ENCODE results near the gene HOXB9. TPM values are rescaled to one million over a fixed set of nuclear protein-coding genes. Genes with fewer than 3 reads are reported as not detected.

HOXB9 gene
- total RNA-seq, 3 donors from 2014 or later (not counting 1 experiment from before 2014, with no cell fraction given): 0.12 to 1.0 (median 0.18) TPM

GRCh38 chr17:48615047-48615962, 10.9 kb downstream of the HOXB9 start, which contains the start of gene HOXB8:
Gene HOXB8, minus strand, starts transcription at chr17:48615292. Its CDS starts 588 bp downstream, at chr17:48614704.
- DNase-seq: no peak
- intact Hi-C loops (cut with micrococcal nuclease): loop anchor here (5.0 to 10.0 kb wide), 2 partner anchors 139 to 463 kb away; no protein-coding TSS in a partner anchor

GRCh38 chr17:48613862-48614694, 12.1 kb downstream of the HOXB9 start:
- Histone ChIP-seq H3K27ac (ENCODE audit: low read length) (no peak overlapping the region), H3K27me3 (ENCODE audit: control insufficient read depth, insufficient read depth, low read length) (peaks cover 74% of the 10 kb centered on the region), H3K36me3 (ENCODE audit: control insufficient read depth, insufficient read depth, low read length) (no peaks in the 10 kb centered on the region), H3K9me3 (ENCODE audit: control insufficient read depth, insufficient read depth, low read length) (no peaks in the 10 kb centered on the region), H3K4me3 (ENCODE audit: low read length) (no peak overlapping the region), H3K4me1 (ENCODE audit: control insufficient read depth, insufficient read depth, low read length) (peaks cover 68% of the 10 kb centered on the region)
- WGBS (ENCODE audit: insufficient coverage): 2% methylated on average over 54 of the region's 55 CpGs
- ATAC-seq (peak in 1 of 3 donors; percentile 7), DNase-seq (peak in 1 of 2 donors; percentile 68)
- Mint-ChIP-seq H3K9me3 (no peaks in the 10 kb centered on the region), H3K27me3 (ENCODE audit: low read depth in 2 of 2) (peaks cover 56 to 57% of the 10 kb centered on the region in 2 donors), H3K4me3 (peak overlapping the region; percentile 87), H3K27ac (peak overlapping the region; percentile 54 to 78), H3K4me1 (peaks cover 57 to 63% of the 10 kb centered on the region in 2 donors), H3K36me3 (peaks cover 7% of the 10 kb centered on the region)
- no peak for TF ChIP-seq CTCF (IDR thresholded peaks at IDR 0.05)
- intact Hi-C loops (cut with micrococcal nuclease): loop anchor here (2.0 to 10.0 kb wide), 3 partner anchors 17 to 141 kb away; partner anchors contain the start of genes PRAC1 and PRAC2

More at GRCh38 chr17:48615047-48615962, 10.9 kb downstream of the HOXB9 start, which contains the start of gene HOXB8:
- H3K4me1 ChIP-seq (ENCODE audit: control insufficient read depth, insufficient read depth, low read length): peaks cover 62% of the 10 kb centered on the region
- H3K36me3 ChIP-seq (ENCODE audit: control insufficient read depth, insufficient read depth, low read length): no peaks in the 10 kb centered on the region
- TF ChIP-seq CTCF (IDR thresholded peaks at IDR 0.05): no peak
- peaks cover 65 to 67% of the 10 kb centered on the region in 2 donors for H3K27me3 Mint-ChIP-seq (ENCODE audit: low read depth in 2 of 2)
- peak within 1 kb of the TSS; percentile 56 for H3K4me3 Mint-ChIP-seq
- H3K4me1 Mint-ChIP-seq: peaks cover 57 to 69% of the 10 kb centered on the region in 2 donors
- H3K9me3 ChIP-seq (ENCODE audit: control insufficient read depth, insufficient read depth, low read length): no peaks in the 10 kb centered on the region
- no peak within 1 kb of the TSS for H3K4me3 ChIP-seq (ENCODE audit: low read length)
- no peak for ATAC-seq
- no peak within 1 kb of the TSS for H3K27ac ChIP-seq (ENCODE audit: low read length)
- H3K9me3 Mint-ChIP-seq: no peaks in the 10 kb centered on the region
- H3K27ac Mint-ChIP-seq: peak within 1 kb of the TSS; percentile 4 to 78
- peaks cover 7% of the 10 kb centered on the region for H3K36me3 Mint-ChIP-seq
- H3K27me3 ChIP-seq (ENCODE audit: control insufficient read depth, insufficient read depth, low read length): peaks cover 73% of the 10 kb centered on the region
- 26% methylated on average over 29 of the region's 41 CpGs for WGBS (ENCODE audit: insufficient coverage)

- no peak overlapping the region for H3K27ac ChIP-seq (ENCODE audit: low read length)
- peaks cover 49 to 53% of the 10 kb centered on the region in 2 donors for H3K4me1 Mint-ChIP-seq
- WGBS (ENCODE audit: insufficient coverage): 2% methylated on average over 62 of the region's 67 CpGs
- peaks cover 7% of the 10 kb centered on the region for H3K36me3 Mint-ChIP-seq
- peaks cover 54% of the 10 kb centered on the region in 2 donors for H3K27me3 Mint-ChIP-seq (ENCODE audit: low read depth in 2 of 2)
- H3K27ac Mint-ChIP-seq: peak overlapping the region; percentile 7 to 78
- peaks cover 58% of the 10 kb centered on the region for H3K4me1 ChIP-seq (ENCODE audit: control insufficient read depth, insufficient read depth, low read length)
- peak; percentile 30 for TF ChIP-seq CTCF (IDR thresholded peaks at IDR 0.05)
- peak; percentile 57 to 76 for DNase-seq
- H3K4me3 ChIP-seq (ENCODE audit: low read length): peak overlapping the region; percentile 24
- intact Hi-C loops (cut with micrococcal nuclease): loop anchor here (2.0 to 10.0 kb wide), 3 partner anchors 16 to 142 kb away; partner anchors contain the start of genes PRAC1 and PRAC2
- peak; percentile 75 to 78 (median 78) for ATAC-seq
- H3K9me3 ChIP-seq (ENCODE audit: control insufficient read depth, insufficient read depth, low read length): no peaks in the 10 kb centered on the region
- no peaks in the 10 kb centered on the region for H3K36me3 ChIP-seq (ENCODE audit: control insufficient read depth, insufficient read depth, low read length)
- H3K27me3 ChIP-seq (ENCODE audit: control insufficient read depth, insufficient read depth, low read length): peaks cover 64% of the 10 kb centered on the region
- H3K4me3 Mint-ChIP-seq: peak overlapping the region; percentile 89
- H3K9me3 Mint-ChIP-seq: no peaks in the 10 kb centered on the region
These were observed 13.1 kb downstream of the HOXB9 start for GRCh38 chr17:48612854-48613691.

Measured in natural killer cell (primary cell).